H9 (cell line): ENCODE results near the gene SMIM23. TPM values are rescaled to one million over a fixed set of nuclear protein-coding genes. Genes with fewer than 3 reads are reported as not detected.

ENCODE experiments used
- DNase-seq: peaks from one replicate; pipeline ENCODE4 v3.0.0-alpha.2; 2017
- H2AFZ ChIP-seq: one replicate; pipeline ENCODE4 v1.6.1; 2013; ENCODE audit warnings: mild to moderate bottlenecking, low read length, control low read depth, moderate library complexity
- H2AK5ac ChIP-seq: 2 replicates; pipeline ENCODE4 v1.6.1; 2013; ENCODE audit warnings: low read length, control low read depth, mixed read lengths; ENCODE audit not compliant: insufficient read length
- H2BK120ac ChIP-seq: one replicate; pipeline ENCODE4 v1.6.1; 2013; ENCODE audit warnings: low read depth, mild to moderate bottlenecking, low read length, control low read depth, inconsistent platforms; ENCODE audit not compliant: poor library complexity, severe bottlenecking
- H2BK12ac ChIP-seq: 2 replicates; pipeline ENCODE4 v1.6.1; 2013; ENCODE audit warnings: low read length, control low read depth, mixed read lengths, low read depth; ENCODE audit not compliant: insufficient read length
- H2BK15ac ChIP-seq: 2 replicates; pipeline ENCODE4 v1.6.1; 2013; ENCODE audit warnings: low read depth, low read length, control low read depth
- H2BK20ac ChIP-seq: one replicate; pipeline ENCODE4 v1.6.1; 2013; ENCODE audit warnings: low read depth, mild to moderate bottlenecking, low read length, control low read depth, inconsistent platforms; ENCODE audit not compliant: poor library complexity, severe bottlenecking
- H2BK5ac ChIP-seq: 2 replicates; pipeline ENCODE4 v1.6.1; 2013; ENCODE audit warnings: low read length, control low read depth, mixed read lengths; ENCODE audit not compliant: insufficient read length
- H3K14ac ChIP-seq: 2 replicates; pipeline ENCODE4 v1.6.1; 2013; ENCODE audit warnings: low read length, control low read depth; ENCODE audit not compliant: insufficient read depth
- H3K18ac ChIP-seq: 2 replicates; pipeline ENCODE4 v1.6.1; 2013; ENCODE audit warnings: low read depth, mild to moderate bottlenecking, mixed read lengths, low read length, control low read depth; ENCODE audit not compliant: insufficient read length
- H3K23ac ChIP-seq: 2 replicates; pipeline ENCODE4 v1.6.1; 2013; ENCODE audit warnings: low read length, control low read depth, mixed read lengths, low read depth; ENCODE audit not compliant: insufficient read length
- H3K23me2 ChIP-seq: 2 replicates; pipeline ENCODE4 v1.6.1; 2013; ENCODE audit warnings: low read depth, mild to moderate bottlenecking, mixed read lengths, low read length, control low read depth; ENCODE audit not compliant: insufficient read length, poor library complexity, severe bottlenecking
- H3K27ac ChIP-seq: 2 replicates; pipeline ENCODE4 v1.5.1; 2013; ENCODE audit warnings: low read length, control low read depth, mixed read lengths, low read depth; ENCODE audit not compliant: insufficient read length
- H3K27me3 ChIP-seq: 2 replicates; pipeline ENCODE4 v1.6.1; 2013; ENCODE audit warnings: low read length, control low read depth, inconsistent platforms; ENCODE audit not compliant: insufficient read depth
- H3K4ac ChIP-seq: 2 replicates; pipeline ENCODE4 v1.6.1; 2013; ENCODE audit warnings: low read depth, mild to moderate bottlenecking, control low read depth, inconsistent platforms, low read length, moderate library complexity
- H3K4me1 ChIP-seq: 2 replicates; pipeline ENCODE4 v1.6.1; 2013; ENCODE audit warnings: low read length, control low read depth, inconsistent platforms; ENCODE audit not compliant: insufficient read depth
- H3K4me2 ChIP-seq: 2 replicates; pipeline ENCODE4 v1.6.1; 2013; ENCODE audit warnings: low read length, control low read depth, mixed read lengths; ENCODE audit not compliant: insufficient read length, insufficient read depth
- H3K56ac ChIP-seq: 2 replicates; pipeline ENCODE4 v1.6.1; 2013; ENCODE audit warnings: low read depth, mild to moderate bottlenecking, mixed read lengths, low read length, control low read depth; ENCODE audit not compliant: insufficient read length
- H3K79me1 ChIP-seq: 2 replicates; pipeline ENCODE4 v1.6.1; 2013; ENCODE audit warnings: low read depth, mild to moderate bottlenecking, moderate library complexity, low read length, control low read depth, inconsistent platforms; ENCODE audit not compliant: insufficient read depth, poor library complexity, severe bottlenecking
- H3K79me2 ChIP-seq: 2 replicates; pipeline ENCODE4 v1.6.1; 2013; ENCODE audit warnings: low read length, control low read depth, inconsistent platforms; ENCODE audit not compliant: insufficient read depth
- H3K9ac ChIP-seq: 2 replicates; pipeline ENCODE4 v1.6.1; 2013; ENCODE audit warnings: low read length, control low read depth, mixed read lengths; ENCODE audit not compliant: insufficient read length; ENCODE audit errors: extremely low read depth
- H3K9me3 ChIP-seq: one replicate; pipeline ENCODE4 v1.6.1; 2013; ENCODE audit warnings: low read depth, low read length, inconsistent platforms; ENCODE audit not compliant: control insufficient read depth
- H3T11ph ChIP-seq: one replicate; pipeline ENCODE4 v1.6.1; 2013; ENCODE audit warnings: mild to moderate bottlenecking, low read length, control low read depth, inconsistent platforms
- H4K20me1 ChIP-seq: one replicate; pipeline ENCODE4 v1.6.1; 2013; ENCODE audit not compliant: control insufficient read depth, insufficient read length, insufficient read depth
- H4K5ac ChIP-seq: 2 replicates; pipeline ENCODE4 v1.6.1; 2013; ENCODE audit warnings: low read depth, mild to moderate bottlenecking, mixed read lengths, low read length, control low read depth; ENCODE audit not compliant: insufficient read length
- H4K8ac ChIP-seq: replicated peaks from 2 replicates; pipeline ENCODE4 v1.6.1; 2013; ENCODE audit warnings: low read length, control low read depth, mixed read lengths, low read depth; ENCODE audit not compliant: insufficient read length
- H4K91ac ChIP-seq: 2 replicates; pipeline ENCODE4 v1.6.1; 2013; ENCODE audit warnings: low read depth, mild to moderate bottlenecking, moderate library complexity, mixed read lengths, low read length, control low read depth; ENCODE audit not compliant: insufficient read length
- H3K27ac Mint-ChIP-seq, 3 experiments: 2 replicates in 2 of 3; 3 replicates in 1 of 3; pipeline ENCODE4 v1.8.0; 2020 to 2021; ENCODE audit warnings: mixed read lengths in 3 of 3, mild to moderate bottlenecking in 1 of 3, moderate library complexity in 1 of 3
- H3K27me3 Mint-ChIP-seq: 2 replicates; pipeline ENCODE4 v1.8.0; 2021; ENCODE audit warnings: low read depth, mild to moderate bottlenecking, moderate library complexity, mixed read lengths
- H3K36me3 Mint-ChIP-seq, 3 experiments: 2 replicates in 2 of 3; 3 replicates in 1 of 3; pipeline ENCODE4 v1.8.0; 2020 to 2021; ENCODE audit warnings: low read depth in 3 of 3, mixed read lengths in 3 of 3; ENCODE audit not compliant: insufficient read depth in 1 of 3
- H3K4me1 Mint-ChIP-seq, 2 experiments: 2 replicates each; pipeline ENCODE4 v1.8.0; 2020; ENCODE audit warnings: mixed read lengths in 2 of 2
- H3K4me3 Mint-ChIP-seq, 2 experiments: 2 replicates in 1 of 2; 3 replicates in 1 of 2; pipeline ENCODE4 v1.8.0; 2020 to 2021; ENCODE audit warnings: mild to moderate bottlenecking in 2 of 2, mixed read lengths in 2 of 2, moderate library complexity in 1 of 2
- H3K9me3 Mint-ChIP-seq, 2 experiments: 2 replicates in 1 of 2; 3 replicates in 1 of 2; pipeline ENCODE4 v1.8.0; 2020; ENCODE audit warnings: mild to moderate bottlenecking in 2 of 2, mixed read lengths in 2 of 2, moderate library complexity in 1 of 2
- WGBS: extraction: QIAGEN DNeasy Blood & Tissue Kit; methylation state at CpG from one replicate; pipeline ENCODE4 v1.1.7; 2013; ENCODE audit warnings: missing lambda C conversion rate, low lambda C conversion rate, mixed read lengths; ENCODE audit not compliant: insufficient read length; ENCODE audit errors: extremely low coverage; 5-methylcytosine and 5-hydroxymethylcytosine counted together
- total RNA-seq: library from RNA; stranded (reverse); gene quantifications from 2 replicates; pipeline ENCODE4 v1.2.1, GENCODE V29; 2021
- TF ChIP-seq, protein P1 (sequence below): fragments of 200-600 bp; sonication (generic); conservative IDR thresholded peaks from 3 replicates; pipeline ENCODE4 v1.8.0; 2021; ENCODE audit warnings: antibody characterized with exemption, mild to moderate bottlenecking

The SMIM23 gene
- total RNA-seq, 1 experiment from 2014 or later: not detected

DNA sequence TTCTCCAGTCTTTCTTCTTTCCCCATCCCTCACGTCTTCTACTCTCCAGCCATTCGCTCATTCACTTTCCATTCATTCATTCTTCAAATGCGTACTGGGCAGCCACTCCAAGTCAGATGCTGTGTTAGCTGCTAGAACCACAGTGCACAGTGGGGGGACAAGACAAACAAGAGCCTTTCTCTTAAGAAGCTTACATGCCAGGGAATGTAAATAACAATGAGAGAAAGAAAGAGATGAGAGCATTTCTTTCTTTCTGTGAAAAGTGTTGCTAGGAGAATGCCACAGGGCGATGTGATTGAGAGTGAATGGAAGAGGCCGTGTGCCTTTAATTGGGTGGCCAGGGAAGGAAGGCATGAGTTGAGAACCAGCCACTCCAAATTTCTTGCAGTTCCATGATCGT lies 46.3 kb upstream of the SMIM23 start:
- Histone ChIP-seq H2BK12ac (no peak overlapping the region), H4K20me1 (no peaks in the 10 kb centered on the region), H4K5ac (no peak overlapping the region), H2BK15ac (no peak overlapping the region), H3T11ph (no peak overlapping the region), H3K23ac (no peak overlapping the region), H2BK20ac (no peak overlapping the region), H2AK5ac (no peak overlapping the region), H3K9me3 (no peaks in the 10 kb centered on the region), H3K56ac (no peak overlapping the region), H3K9ac (no peak overlapping the region), H3K18ac (peak overlapping the region; percentile 3), H4K91ac (no peak overlapping the region), H3K14ac (no peak overlapping the region), H3K4me2 (no peak overlapping the region), H3K4ac (no peak overlapping the region), H3K27ac (no peak overlapping the region), H3K79me2 (no peaks in the 10 kb centered on the region), H3K23me2 (no peaks in the 10 kb centered on the region), H3K27me3 (no peaks in the 10 kb centered on the region), H2AFZ (no peak overlapping the region), H3K79me1 (no peaks in the 10 kb centered on the region), H2BK120ac (no peak overlapping the region), H2BK5ac (no peak overlapping the region), H3K4me1 (no peaks in the 10 kb centered on the region; the same call in 1 of the 2 replicates), H4K8ac (no peak overlapping the region)
- TF ChIP-seq, protein P1, sequence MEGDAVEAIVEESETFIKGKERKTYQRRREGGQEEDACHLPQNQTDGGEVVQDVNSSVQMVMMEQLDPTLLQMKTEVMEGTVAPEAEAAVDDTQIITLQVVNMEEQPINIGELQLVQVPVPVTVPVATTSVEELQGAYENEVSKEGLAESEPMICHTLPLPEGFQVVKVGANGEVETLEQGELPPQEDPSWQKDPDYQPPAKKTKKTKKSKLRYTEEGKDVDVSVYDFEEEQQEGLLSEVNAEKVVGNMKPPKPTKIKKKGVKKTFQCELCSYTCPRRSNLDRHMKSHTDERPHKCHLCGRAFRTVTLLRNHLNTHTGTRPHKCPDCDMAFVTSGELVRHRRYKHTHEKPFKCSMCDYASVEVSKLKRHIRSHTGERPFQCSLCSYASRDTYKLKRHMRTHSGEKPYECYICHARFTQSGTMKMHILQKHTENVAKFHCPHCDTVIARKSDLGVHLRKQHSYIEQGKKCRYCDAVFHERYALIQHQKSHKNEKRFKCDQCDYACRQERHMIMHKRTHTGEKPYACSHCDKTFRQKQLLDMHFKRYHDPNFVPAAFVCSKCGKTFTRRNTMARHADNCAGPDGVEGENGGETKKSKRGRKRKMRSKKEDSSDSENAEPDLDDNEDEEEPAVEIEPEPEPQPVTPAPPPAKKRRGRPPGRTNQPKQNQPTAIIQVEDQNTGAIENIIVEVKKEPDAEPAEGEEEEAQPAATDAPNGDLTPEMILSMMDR: no peak
- no peaks in the 10 kb centered on the region for H3K36me3 Mint-ChIP-seq
- peaks cover 37% of the 10 kb centered on the region in 2 experiments for H3K4me1 Mint-ChIP-seq
- no CpG with 5 or more reads among the region's 6 CpGs for WGBS
- peak overlapping the region in 2 of 3 experiments; percentile 1 to 13; a peak in 2 of 7 replicates for H3K27ac Mint-ChIP-seq
- DNase-seq: no peak
- no peaks in the 10 kb centered on the region for H3K9me3 Mint-ChIP-seq
- peaks cover 65% of the 10 kb centered on the region for H3K27me3 Mint-ChIP-seq
- H3K4me3 Mint-ChIP-seq: no peak overlapping the region
